ENCODE results near the gene EVC2.

- TF ChIP-seq CTCF (CRISPR knock-in tag; IDR thresholded peaks at IDR 0.05) (no peak), SOX6 (IDR thresholded peaks at IDR 0.05) (no peak), SOX6 (CRISPR knock-in tag; IDR thresholded peaks at IDR 0.05) (no peak), ZBTB20 (CRISPR knock-in tag; IDR thresholded peaks at IDR 0.05; ENCODE audit: borderline replicate concordance, low read depth) (no peak), FOXM1 (CRISPR knock-in tag; IDR thresholded peaks at IDR 0.05) (no peak), TAF1 (CRISPR knock-in tag; IDR thresholded peaks at IDR 0.05) (no peak), POLR2A (IDR thresholded peaks at IDR 0.05; ENCODE audit: insufficient read depth in 1 of 2, low read depth in 2 of 2, low read length in 2 of 2) (no peak), ZNF740 (CRISPR knock-in tag; IDR thresholded peaks at IDR 0.05) (no peak), BHLHE40 (IDR thresholded peaks at IDR 0.05; ENCODE audit: low read length) (no peak), KAT7 (CRISPR knock-in tag; IDR thresholded peaks at IDR 0.05; ENCODE audit: borderline replicate concordance) (no peak), BATF2 (CRISPR knock-in tag; IDR thresholded peaks at IDR 0.05) (no peak)
Observed at GRCh38 chr4:5553801-5554200, 154.6 kb downstream of the EVC2 start.
